KMS-11 (cell line): ENCODE results near the gene MPRIP.

Experiments
- H2AFZ ChIP-seq: fragments of 200-600 bp; sonication (generic); 2 replicates; pipeline ENCODE4 v1.6.1; 2016; ENCODE audit warnings: antibody characterized with exemption, mixed run types, low read depth
- H3K27ac ChIP-seq: fragments of 200-600 bp; sonication (generic); 2 replicates; pipeline ENCODE4 v1.6.1; 2016; ENCODE audit warnings: mild to moderate bottlenecking, mixed run types
- H3K27me3 ChIP-seq: fragments of 200-600 bp; sonication (generic); 2 replicates; pipeline ENCODE4 v1.6.1; 2017; ENCODE audit warnings: mild to moderate bottlenecking, low read depth, mixed run types, moderate library complexity; ENCODE audit not compliant: insufficient read depth
- H3K36me3 ChIP-seq: fragments of 200-600 bp; sonication (generic); 2 replicates; pipeline ENCODE4 v1.6.1; 2017; ENCODE audit warnings: mild to moderate bottlenecking, mixed run types; ENCODE audit not compliant: insufficient read depth
- H3K4me1 ChIP-seq: fragments of 200-600 bp; sonication (generic); 2 replicates; pipeline ENCODE4 v1.6.1; 2016; ENCODE audit warnings: mild to moderate bottlenecking, low read depth, mixed run types; ENCODE audit not compliant: poor library complexity, severe bottlenecking
- H3K4me2 ChIP-seq: fragments of 200-600 bp; sonication (generic); 2 replicates; pipeline ENCODE4 v1.7.0; 2016; ENCODE audit warnings: mild to moderate bottlenecking, mixed run types
- H3K4me3 ChIP-seq: fragments of 200-600 bp; sonication (generic); IDR thresholded peaks from 2 replicates; pipeline ENCODE4 v1.6.1; 2017; ENCODE audit warnings: low read depth, low read length, mixed read lengths; ENCODE audit not compliant: insufficient read depth
- H3K79me2 ChIP-seq: fragments of 200-600 bp; sonication (generic); 2 replicates; pipeline ENCODE4 v1.6.1; 2016; ENCODE audit warnings: low read depth, mixed run types; ENCODE audit not compliant: insufficient read depth
- H3K9ac ChIP-seq: fragments of 200-600 bp; sonication (generic); 2 replicates; pipeline ENCODE4 v1.6.1; 2016; ENCODE audit warnings: mild to moderate bottlenecking, mixed run types
- H4K20me1 ChIP-seq: fragments of 200-600 bp; sonication (generic); 2 replicates; pipeline ENCODE4 v1.6.1; 2016; ENCODE audit warnings: mild to moderate bottlenecking, mixed run types; ENCODE audit not compliant: insufficient read depth
- CTCF ChIP-seq: fragments of 200-600 bp; sonication (generic); conservative IDR thresholded peaks from 2 replicates; pipeline ENCODE4 v1.6.1; 2017; ENCODE audit warnings: low read depth, mild to moderate bottlenecking, antibody characterized with exemption, low read length, moderate library complexity, mixed read lengths

MPRIP gene

DNA sequence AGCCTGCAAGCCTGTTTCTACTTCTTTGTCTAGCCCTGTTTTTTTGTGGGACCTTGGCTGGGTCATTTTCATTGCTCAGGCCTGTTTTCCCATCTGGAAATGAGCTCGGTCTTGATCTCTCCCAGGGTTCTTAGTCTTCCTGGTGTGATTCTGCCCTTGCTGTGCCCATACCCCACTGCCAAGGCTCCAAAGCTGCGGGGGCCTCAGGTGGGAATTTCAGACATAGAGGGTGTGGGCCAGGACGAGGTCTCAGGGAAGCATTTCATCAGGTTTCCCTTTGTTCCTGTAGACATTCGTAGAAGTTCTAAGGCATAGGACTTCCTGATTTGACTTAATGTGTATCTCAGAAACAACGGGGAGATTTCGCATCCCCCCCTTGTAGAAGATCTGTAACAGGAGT, 5.8 kb downstream of the MPRIP start:
- H3K4me3 ChIP-seq, result no peak overlapping the region
- H3K4me2 ChIP-seq, result no peak overlapping the region
- peaks cover 39% of the 10 kb centered on the region for H3K4me1 ChIP-seq

DNA sequence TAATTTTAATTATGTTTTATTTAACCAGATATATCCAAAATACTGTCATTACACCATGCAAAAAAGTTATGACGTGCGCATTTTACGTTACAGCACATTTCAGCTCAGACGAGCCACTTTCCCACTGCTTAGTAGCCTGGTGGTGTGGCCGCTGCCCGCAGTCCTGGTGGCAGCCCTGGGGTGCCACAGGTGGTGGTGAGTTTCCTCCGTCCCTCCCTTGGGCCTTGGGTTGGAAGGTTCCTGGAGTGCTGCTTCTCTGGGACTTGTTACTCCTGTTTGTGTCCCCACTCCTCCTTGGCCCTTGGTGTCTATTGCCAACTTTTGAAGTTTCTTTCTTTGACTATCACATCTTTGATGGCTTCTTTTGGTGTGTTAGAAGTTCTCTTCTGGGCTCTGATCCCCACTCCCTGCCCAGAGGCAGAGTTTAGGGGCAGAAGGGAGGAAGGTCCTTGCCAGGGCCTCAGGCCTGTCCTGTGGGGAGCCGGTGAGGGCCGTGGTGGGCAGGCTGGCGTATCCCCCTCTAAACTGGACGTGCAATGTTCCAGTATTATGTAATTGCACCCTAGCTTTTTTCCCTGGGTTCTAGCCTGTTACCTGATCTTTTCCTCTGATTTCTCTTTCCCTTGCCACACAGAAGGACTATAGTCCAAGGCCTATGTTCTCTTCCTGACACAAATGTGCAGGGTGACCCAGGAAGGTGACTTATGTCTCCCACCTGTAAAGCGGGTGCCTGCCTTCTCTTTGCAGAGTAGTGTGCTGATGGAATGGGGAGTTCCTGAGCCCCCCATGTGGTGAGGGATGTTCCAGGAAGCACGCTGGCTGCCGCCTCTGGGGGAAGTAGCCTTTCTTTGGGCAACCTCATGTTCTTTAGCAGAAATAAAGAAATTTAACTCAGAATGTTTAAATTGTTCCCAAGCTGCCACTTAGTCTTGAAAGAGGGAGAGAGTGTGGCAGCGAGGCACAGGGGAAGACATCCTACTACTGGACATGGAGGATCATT, 8.4 kb downstream of the MPRIP start:
- Histone ChIP-seq H3K4me1 (peaks cover 18% of the 10 kb centered on the region), H3K4me3 (no peak overlapping the region), H3K27me3 (no peaks in the 10 kb centered on the region), H3K27ac (no peak overlapping the region), H3K36me3 (no peaks in the 10 kb centered on the region), H3K4me2 (no peak overlapping the region), H3K9ac (no peak overlapping the region), H4K20me1 (no peaks in the 10 kb centered on the region), H3K79me2 (peaks cover 21% of the 10 kb centered on the region), H2AFZ (no peak overlapping the region)
- no peak for TF ChIP-seq CTCF

More for the DNA sequence above, 5.8 kb downstream of the MPRIP start:
- H3K27ac ChIP-seq, result no peak overlapping the region
- no peak for TF ChIP-seq CTCF
- H3K36me3 ChIP-seq, result no peaks in the 10 kb centered on the region
- H3K79me2 ChIP-seq, result peaks cover 47% of the 10 kb centered on the region
- H3K27me3 ChIP-seq, result no peaks in the 10 kb centered on the region
- no peak overlapping the region for H2AFZ ChIP-seq
- H3K9ac ChIP-seq, result no peak overlapping the region
- H4K20me1 ChIP-seq, result no peaks in the 10 kb centered on the region

GRCh38 chr17:17051380-17051779, 9.1 kb downstream of the MPRIP start:
- H3K27ac ChIP-seq, result no peak overlapping the region
- no peaks in the 10 kb centered on the region for H3K36me3 ChIP-seq
- H4K20me1 ChIP-seq, result no peaks in the 10 kb centered on the region
- peaks cover 15% of the 10 kb centered on the region for H3K79me2 ChIP-seq
- no peak overlapping the region for H2AFZ ChIP-seq
- peaks cover 16% of the 10 kb centered on the region for H3K4me1 ChIP-seq
- no peak overlapping the region for H3K4me3 ChIP-seq
- no peak for TF ChIP-seq CTCF
- H3K27me3 ChIP-seq, result no peaks in the 10 kb centered on the region
- H3K9ac ChIP-seq, result no peak overlapping the region
- no peak overlapping the region for H3K4me2 ChIP-seq

DNA sequence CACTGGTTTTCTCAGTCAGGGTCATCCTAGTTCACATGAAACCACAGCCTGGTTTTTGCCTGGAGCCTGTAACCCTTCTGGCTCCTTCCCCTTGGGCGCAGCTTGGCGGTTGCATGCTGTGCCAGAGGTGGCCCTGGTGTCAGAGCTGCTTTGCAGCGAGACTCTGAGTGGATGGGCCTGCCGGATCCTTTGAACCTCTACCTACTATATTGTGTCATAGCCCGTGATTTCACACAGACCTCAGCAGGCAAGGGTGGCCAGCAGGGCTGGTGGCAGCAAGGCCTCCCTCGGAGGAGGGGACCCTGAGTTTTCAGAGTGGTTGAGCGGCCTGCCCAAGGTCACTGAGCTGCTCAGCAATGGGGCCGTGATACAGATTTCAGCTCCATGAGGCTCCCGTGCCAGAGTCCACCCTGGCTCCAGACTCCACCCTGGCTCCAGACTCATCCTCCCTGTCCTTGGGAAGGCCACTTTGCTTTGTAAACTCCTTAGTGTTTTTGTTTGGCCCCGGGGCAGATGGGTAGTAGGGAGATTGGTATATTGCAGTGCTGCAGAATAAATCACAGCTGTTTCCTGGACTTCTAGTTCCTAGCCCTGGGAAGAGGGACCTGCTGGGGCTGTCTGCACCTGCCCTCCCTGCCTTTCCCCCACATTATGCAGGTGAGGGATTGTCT, 9.7 kb downstream of the MPRIP start:
- no peak for TF ChIP-seq CTCF
- no peaks in the 10 kb centered on the region for H3K36me3 ChIP-seq
- H3K4me1 ChIP-seq, result peaks cover 16% of the 10 kb centered on the region
- H3K79me2 ChIP-seq, result peaks cover 11% of the 10 kb centered on the region
- no peak overlapping the region for H3K27ac ChIP-seq
- no peak overlapping the region for H2AFZ ChIP-seq
- H4K20me1 ChIP-seq, result no peaks in the 10 kb centered on the region
- H3K27me3 ChIP-seq, result no peaks in the 10 kb centered on the region
- no peak overlapping the region for H3K4me3 ChIP-seq
- H3K4me2 ChIP-seq, result no peak overlapping the region
- no peak overlapping the region for H3K9ac ChIP-seq
